HCT116 (cell line): ENCODE measurements around the gene M1AP.

ENCODE experiments used
- EZH2 ChIP-seq: fragments of 200-600 bp; sonication (generic); IDR thresholded peaks from 2 replicates; pipeline ENCODE4 v1.6.1; 2017; ENCODE audit warnings: antibody characterized with exemption, mixed run types
- EZH2phosphoT487 ChIP-seq: fragments of 200-600 bp; IDR thresholded peaks from 2 replicates; pipeline ENCODE4 v1.6.1; 2018; ENCODE audit warnings: antibody characterized with exemption, borderline replicate concordance
- POLR2A ChIP-seq: IDR thresholded peaks from 2 replicates; pipeline ENCODE4 v1.7.0; 2011; ENCODE audit warnings: borderline replicate concordance; ENCODE audit not compliant: insufficient read depth, insufficient read length; ENCODE audit errors: extremely low read depth
- POLR2AphosphoS5 ChIP-seq: IDR thresholded peaks from 2 replicates; pipeline ENCODE4 v1.6.1; 2011; ENCODE audit warnings: mild to moderate bottlenecking, low read depth, low read length, moderate library complexity
- RAD21 ChIP-seq: IDR thresholded peaks from 2 replicates; pipeline ENCODE4 v1.6.1; 2012; ENCODE audit warnings: low read depth, mild to moderate bottlenecking
- SP1 ChIP-seq: IDR thresholded peaks from 2 replicates; pipeline ENCODE4 v1.6.1; 2012; ENCODE audit warnings: low read depth
- SRF ChIP-seq: IDR thresholded peaks from 2 replicates; pipeline ENCODE4 v1.6.1; 2012; ENCODE audit warnings: low read depth
- ZNF274 ChIP-seq: fragments of 200-500 bp; sonication (Bioruptor generic); IDR thresholded peaks from 2 replicates; pipeline ENCODE4 v1.6.1; 2014; ENCODE audit warnings: mild to moderate bottlenecking, low read depth, low read length, inconsistent platforms
- TF ChIP-seq, protein P1 (sequence below), 3 experiments: fragments of 200-600 bp in 1 of 3; sonication (generic) in 1 of 3; IDR thresholded peaks in 2 of 3; conservative IDR thresholded peaks in 1 of 3; 2 replicates each; pipeline ENCODE4 v1.5.1; 2012 to 2017; ENCODE audit warnings: low read depth in 2 of 3, low read length in 2 of 3, antibody characterized with exemption in 1 of 3, borderline replicate concordance in 1 of 3, control low read depth in 1 of 3, mild to moderate bottlenecking in 1 of 3, mixed read lengths in 1 of 3, mixed run types in 1 of 3, moderate library complexity in 1 of 3; ENCODE audit not compliant: insufficient read depth in 1 of 3

DNA sequence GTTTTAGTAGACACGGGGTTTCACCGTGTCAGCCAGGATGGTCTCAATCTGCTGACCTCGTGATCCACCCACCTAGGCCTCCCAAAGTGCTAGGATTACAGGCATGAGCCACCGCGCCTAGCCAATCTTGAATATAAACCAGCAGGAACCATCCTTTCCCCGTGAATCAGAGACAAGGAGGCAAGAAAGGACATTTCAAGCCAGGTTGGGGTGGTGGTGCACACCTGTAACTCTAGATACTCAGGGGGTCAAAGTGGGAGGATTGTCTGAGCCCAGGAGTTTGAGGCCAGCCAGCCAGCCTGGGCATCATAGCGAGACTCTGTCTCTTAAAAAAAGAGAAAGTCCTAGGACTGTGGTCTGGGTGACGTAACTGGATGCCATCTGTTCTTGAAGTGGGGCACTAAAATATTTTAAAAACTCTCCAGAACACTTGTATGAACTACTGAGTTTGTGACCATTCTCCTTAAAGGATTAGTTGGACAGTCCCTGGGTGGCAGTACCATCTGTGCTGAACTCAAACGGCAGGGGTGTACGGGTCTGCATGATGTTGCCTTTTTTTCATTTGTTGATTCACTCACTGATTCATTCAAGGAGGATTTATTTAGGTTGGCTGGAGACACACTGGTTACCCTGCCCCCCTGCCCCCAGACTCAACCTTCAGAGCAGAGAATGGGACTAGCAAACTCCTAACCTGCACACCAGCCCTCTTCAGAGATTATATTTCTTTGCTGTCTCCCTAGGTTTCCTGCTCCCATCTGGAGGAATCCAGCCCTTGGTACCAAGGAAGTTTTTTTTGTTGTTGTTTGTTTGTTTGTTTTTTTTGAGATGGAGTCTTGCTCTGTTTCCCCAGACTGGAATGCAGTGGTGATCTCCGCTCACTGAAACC lies 136.8 kb downstream of the M1AP start:
- TF ChIP-seq ZNF274 (no peak), SP1 (no peak), POLR2A (no peak), POLR2AphosphoS5 (no peak), SRF (no peak), EZH2 (no peak), RAD21 (no peak), EZH2phosphoT487 (no peak)
- TF ChIP-seq, protein P1, sequence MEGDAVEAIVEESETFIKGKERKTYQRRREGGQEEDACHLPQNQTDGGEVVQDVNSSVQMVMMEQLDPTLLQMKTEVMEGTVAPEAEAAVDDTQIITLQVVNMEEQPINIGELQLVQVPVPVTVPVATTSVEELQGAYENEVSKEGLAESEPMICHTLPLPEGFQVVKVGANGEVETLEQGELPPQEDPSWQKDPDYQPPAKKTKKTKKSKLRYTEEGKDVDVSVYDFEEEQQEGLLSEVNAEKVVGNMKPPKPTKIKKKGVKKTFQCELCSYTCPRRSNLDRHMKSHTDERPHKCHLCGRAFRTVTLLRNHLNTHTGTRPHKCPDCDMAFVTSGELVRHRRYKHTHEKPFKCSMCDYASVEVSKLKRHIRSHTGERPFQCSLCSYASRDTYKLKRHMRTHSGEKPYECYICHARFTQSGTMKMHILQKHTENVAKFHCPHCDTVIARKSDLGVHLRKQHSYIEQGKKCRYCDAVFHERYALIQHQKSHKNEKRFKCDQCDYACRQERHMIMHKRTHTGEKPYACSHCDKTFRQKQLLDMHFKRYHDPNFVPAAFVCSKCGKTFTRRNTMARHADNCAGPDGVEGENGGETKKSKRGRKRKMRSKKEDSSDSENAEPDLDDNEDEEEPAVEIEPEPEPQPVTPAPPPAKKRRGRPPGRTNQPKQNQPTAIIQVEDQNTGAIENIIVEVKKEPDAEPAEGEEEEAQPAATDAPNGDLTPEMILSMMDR (IDR thresholded peaks at IDR 0.05 in 2 of 3, conservative IDR thresholded peaks at IDR 0.05 in 1 of 3; ENCODE audit: borderline replicate concordance in 1 of 3, insufficient read depth in 1 of 3, low read depth in 2 of 3, low read length in 2 of 3): no peak
